Measurements from ENCODE around the gene C11orf54.
"Not testable (repeated sequence)": the region's sequence is repeated elsewhere in the genome, so short reads cannot be mapped to it uniquely, and the experiment has no call there.

C11orf54 gene

GRCh38 chr11:93753241-93753640, 11.8 kb downstream of the C11orf54 start:
- DNase-seq (ENCODE audit: extremely low spot score), result no peak
- TF ChIP-seq NFRKB (IDR thresholded peaks at IDR 0.05) (no peak), BHLHE40 (IDR thresholded peaks at IDR 0.05; ENCODE audit: borderline replicate concordance) (no peak), ARNT (IDR thresholded peaks at IDR 0.05) (no peak), PKNOX1 (IDR thresholded peaks at IDR 0.05) (no peak), CTBP1 (IDR thresholded peaks at IDR 0.05; ENCODE audit: borderline replicate concordance) (no peak), SUZ12 (IDR thresholded peaks at IDR 0.05) (no peak), ELF4 (IDR thresholded peaks at IDR 0.05) (no peak), TARDBP (IDR thresholded peaks at IDR 0.05) (no peak)
- ChIA-PET POLR2A (no interaction called here), CTCF (no interaction called here)

GRCh38 chr11:93756748-93757147, 15.3 kb downstream of the C11orf54 start:
- DNase-seq (ENCODE audit: extremely low spot score), result no peak
- POLR2A ChIA-PET, result interaction anchor here (1.0 kb wide), 1 partner anchor 27 kb away, joined by 5 read pairs; the partner anchor contains the start of gene MED17
- CTCF ChIA-PET, result no interaction called here
- TF ChIP-seq ZNF384 (IDR thresholded peaks at IDR 0.05) (no peak), SUZ12 (IDR thresholded peaks at IDR 0.05) (no peak), LEF1 (IDR thresholded peaks at IDR 0.05; ENCODE audit: borderline replicate concordance) (no peak), FOXM1 (IDR thresholded peaks at IDR 0.05; ENCODE audit: borderline replicate concordance) (no peak), SP1 (IDR thresholded peaks at IDR 0.05) (no peak), TARDBP (IDR thresholded peaks at IDR 0.05) (no peak), FOXK2 (IDR thresholded peaks at IDR 0.05) (no peak), NFRKB (IDR thresholded peaks at IDR 0.05) (no peak), L3MBTL2 (conservative IDR thresholded peaks at IDR 0.05) (no peak), HDGF (IDR thresholded peaks at IDR 0.05; ENCODE audit: borderline replicate concordance) (no peak)

- TF ChIP-seq L3MBTL2 (conservative IDR thresholded peaks at IDR 0.05), result no peak
- no peak for TF ChIP-seq SP1 (IDR thresholded peaks at IDR 0.05)
- TF ChIP-seq SUZ12 (IDR thresholded peaks at IDR 0.05), result no peak
- TF ChIP-seq CTBP1 (IDR thresholded peaks at IDR 0.05; ENCODE audit: borderline replicate concordance), result no peak
- no peak for DNase-seq (ENCODE audit: extremely low spot score)
- ChIA-PET CTCF (no interaction called here), POLR2A (interaction anchor here (1.2 kb wide), 1 partner anchor 27 kb away, joined by 5 read pairs; the partner anchor contains the start of gene MED17)
These were observed 15.8 kb downstream of the C11orf54 start for GRCh38 chr11:93757301-93757700.

GRCh38 chr11:93757924-93758865, 16.7 kb downstream of the C11orf54 start:
- no peak for DNase-seq (ENCODE audit: extremely low spot score)
- no peak for TF ChIP-seq SP1 (IDR thresholded peaks at IDR 0.05)
- TF ChIP-seq TARDBP (IDR thresholded peaks at IDR 0.05), result no peak
- TF ChIP-seq FOXA1 (IDR thresholded peaks at IDR 0.05), result no peak
- TF ChIP-seq CTBP1 (IDR thresholded peaks at IDR 0.05; ENCODE audit: borderline replicate concordance), result no peak
- TF ChIP-seq PKNOX1 (IDR thresholded peaks at IDR 0.05), result no peak
- TF ChIP-seq FOXK2 (IDR thresholded peaks at IDR 0.05), result no peak
- TF ChIP-seq FOXM1 (IDR thresholded peaks at IDR 0.05; ENCODE audit: borderline replicate concordance), result no peak
- no peak for TF ChIP-seq SUZ12 (IDR thresholded peaks at IDR 0.05)
- TF ChIP-seq NFRKB (IDR thresholded peaks at IDR 0.05), result no peak
- TF ChIP-seq HDGF (IDR thresholded peaks at IDR 0.05; ENCODE audit: borderline replicate concordance), result no peak
- TF ChIP-seq LEF1 (IDR thresholded peaks at IDR 0.05; ENCODE audit: borderline replicate concordance), result no peak
- TF ChIP-seq ELF4 (IDR thresholded peaks at IDR 0.05), result no peak
- no peak for TF ChIP-seq L3MBTL2 (conservative IDR thresholded peaks at IDR 0.05)
- no peak for TF ChIP-seq BHLHE40 (IDR thresholded peaks at IDR 0.05; ENCODE audit: borderline replicate concordance)
- POLR2A ChIA-PET, result interaction anchor here (1.2 kb wide), 1 partner anchor 26 kb away, joined by 5 read pairs; the partner anchor contains the start of gene MED17
- CTCF ChIA-PET, result no interaction called here

- CTCF ChIA-PET; DNase-seq (ENCODE audit: extremely low spot score); POLR2A ChIA-PET: not testable (repeated sequence)
These were observed 17.7 kb downstream of the C11orf54 start for GRCh38 chr11:93759123-93759522.

GRCh38 chr11:93761910-93762309, 20.4 kb downstream of the C11orf54 start:
- DNase-seq (ENCODE audit: extremely low spot score), result no peak
- POLR2A ChIA-PET, result no interaction called here
- no peak for TF ChIP-seq TARDBP (IDR thresholded peaks at IDR 0.05)
- TF ChIP-seq L3MBTL2 (conservative IDR thresholded peaks at IDR 0.05), result no peak
- TF ChIP-seq PKNOX1 (IDR thresholded peaks at IDR 0.05), result no peak
- no peak for TF ChIP-seq LEF1 (IDR thresholded peaks at IDR 0.05; ENCODE audit: borderline replicate concordance)
- no peak for TF ChIP-seq ARNT (IDR thresholded peaks at IDR 0.05)
- TF ChIP-seq FOXM1 (IDR thresholded peaks at IDR 0.05; ENCODE audit: borderline replicate concordance), result no peak
- TF ChIP-seq BHLHE40 (IDR thresholded peaks at IDR 0.05; ENCODE audit: borderline replicate concordance), result no peak
- no peak for TF ChIP-seq HDGF (IDR thresholded peaks at IDR 0.05; ENCODE audit: borderline replicate concordance)
- no peak for TF ChIP-seq SUZ12 (IDR thresholded peaks at IDR 0.05)
- no peak for TF ChIP-seq FOXK2 (IDR thresholded peaks at IDR 0.05)
- no peak for TF ChIP-seq NFRKB (IDR thresholded peaks at IDR 0.05)
- no peak for TF ChIP-seq SP1 (IDR thresholded peaks at IDR 0.05)
- no peak for TF ChIP-seq ZNF384 (IDR thresholded peaks at IDR 0.05)
- TF ChIP-seq CTBP1 (IDR thresholded peaks at IDR 0.05; ENCODE audit: borderline replicate concordance), result no peak
- no peak for TF ChIP-seq FOXA1 (IDR thresholded peaks at IDR 0.05)
- TF ChIP-seq ELF4 (IDR thresholded peaks at IDR 0.05), result no peak
- CTCF ChIA-PET, result no interaction called here
